NCI-H748 (cell line): ENCODE results near the gene HIVEP1.
"Not testable (repeated sequence)": the region's sequence is repeated elsewhere in the genome, so short reads cannot be mapped to it uniquely, and the experiment has no call there.

ENCODE experiments used
- DNase-seq: peaks from one replicate; lab custom pipeline; 2025; ENCODE audit not compliant: unreplicated experiment; lab: John Stamatoyannopoulos, UW

Gene HIVEP1

DNA sequence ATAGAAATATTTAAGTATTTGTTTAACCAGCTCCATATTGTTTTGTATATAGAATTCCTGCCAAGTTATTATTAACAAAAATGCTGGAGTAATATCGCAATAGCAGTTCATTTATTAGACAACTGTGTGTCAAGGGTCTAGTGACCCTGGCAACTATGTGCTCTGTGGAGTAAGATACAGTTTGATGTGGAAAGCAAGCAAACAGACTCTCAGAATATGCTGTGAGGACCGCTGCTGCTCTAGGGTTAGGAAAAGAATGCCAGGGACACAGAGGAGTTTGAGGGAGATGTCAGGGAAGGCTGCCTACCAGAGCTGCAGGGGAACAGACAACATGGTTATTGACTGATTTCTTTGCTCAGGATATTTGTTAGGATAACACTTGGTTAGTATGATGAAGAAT lies 71.2 kb downstream of the HIVEP1 start:
- no peak for DNase-seq

GRCh38 chr6:12083763-12084162 lies 71.7 kb downstream of the HIVEP1 start:
- DNase-seq, result no peak

DNA sequence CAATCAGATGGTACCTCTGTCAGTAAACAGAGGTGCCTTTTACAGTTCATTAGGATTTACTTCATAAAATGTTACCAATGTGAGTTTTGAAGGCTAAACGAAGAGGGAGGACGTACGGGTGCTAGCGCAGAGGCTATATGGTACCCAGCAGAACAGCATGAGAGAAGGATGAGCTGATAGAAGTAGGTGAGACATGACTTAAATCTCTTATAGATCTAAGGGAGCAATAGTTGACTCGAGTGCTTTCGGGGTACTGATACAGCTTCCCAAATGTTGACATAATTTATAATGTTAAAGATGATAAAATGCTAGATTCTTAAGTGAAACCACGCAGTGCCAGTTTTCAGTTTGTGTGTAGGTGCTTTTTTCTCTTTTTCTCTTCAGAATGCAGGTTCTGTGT lies 72.6 kb downstream of the HIVEP1 start:
- DNase-seq, result no peak

- DNase-seq, result no peak
Measured at GRCh38 chr6:12088531-12088930, 76.4 kb downstream of the HIVEP1 start.

GRCh38 chr6:12090714-12091113 lies 78.6 kb downstream of the HIVEP1 start:
- DNase-seq, result no peak

- DNase-seq, result no peak
Measured at GRCh38 chr6:12092762-12093161, 80.7 kb downstream of the HIVEP1 start.

DNA sequence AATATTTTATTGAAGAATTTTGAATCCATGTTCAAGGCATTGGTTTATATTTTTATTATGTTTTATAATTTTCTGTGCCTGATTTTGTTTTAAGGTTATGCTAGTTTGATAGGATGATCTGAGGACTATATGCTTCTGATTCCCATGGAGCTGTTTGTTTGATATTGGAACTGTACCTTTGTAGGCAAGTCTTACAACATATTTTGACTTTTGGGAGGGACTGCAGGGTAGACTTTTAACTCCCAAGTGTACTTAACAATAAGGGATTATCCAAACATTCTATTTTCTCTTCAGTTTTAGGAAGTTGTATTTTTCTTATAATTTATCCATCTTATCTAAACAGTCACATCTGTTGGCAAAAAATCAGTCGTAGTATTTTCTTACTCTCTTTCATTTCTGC lies 82.6 kb downstream of the HIVEP1 start:
- DNase-seq, result no peak

DNA sequence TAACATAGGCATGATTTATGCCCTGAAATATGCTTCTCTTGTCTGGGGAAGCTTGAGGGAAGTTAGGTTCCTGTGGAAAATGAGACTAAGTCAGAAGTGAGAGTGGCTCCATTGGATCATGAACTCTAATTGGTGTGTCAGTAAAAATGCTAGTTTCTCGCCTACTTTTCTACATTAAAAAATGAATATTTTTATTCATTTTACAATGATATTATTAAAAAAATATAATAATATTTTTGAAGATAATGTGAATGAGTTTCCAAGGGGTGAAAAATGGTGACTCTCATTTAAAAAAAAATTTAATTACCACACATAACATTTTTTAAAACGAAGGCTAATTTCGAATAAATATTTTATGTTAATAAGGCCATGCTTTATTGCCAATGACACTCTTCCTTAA lies 84.2 kb downstream of the HIVEP1 start:
- DNase-seq, result no peak

GRCh38 chr6:12097791-12098190 lies 85.7 kb downstream of the HIVEP1 start:
- no peak for DNase-seq

DNA sequence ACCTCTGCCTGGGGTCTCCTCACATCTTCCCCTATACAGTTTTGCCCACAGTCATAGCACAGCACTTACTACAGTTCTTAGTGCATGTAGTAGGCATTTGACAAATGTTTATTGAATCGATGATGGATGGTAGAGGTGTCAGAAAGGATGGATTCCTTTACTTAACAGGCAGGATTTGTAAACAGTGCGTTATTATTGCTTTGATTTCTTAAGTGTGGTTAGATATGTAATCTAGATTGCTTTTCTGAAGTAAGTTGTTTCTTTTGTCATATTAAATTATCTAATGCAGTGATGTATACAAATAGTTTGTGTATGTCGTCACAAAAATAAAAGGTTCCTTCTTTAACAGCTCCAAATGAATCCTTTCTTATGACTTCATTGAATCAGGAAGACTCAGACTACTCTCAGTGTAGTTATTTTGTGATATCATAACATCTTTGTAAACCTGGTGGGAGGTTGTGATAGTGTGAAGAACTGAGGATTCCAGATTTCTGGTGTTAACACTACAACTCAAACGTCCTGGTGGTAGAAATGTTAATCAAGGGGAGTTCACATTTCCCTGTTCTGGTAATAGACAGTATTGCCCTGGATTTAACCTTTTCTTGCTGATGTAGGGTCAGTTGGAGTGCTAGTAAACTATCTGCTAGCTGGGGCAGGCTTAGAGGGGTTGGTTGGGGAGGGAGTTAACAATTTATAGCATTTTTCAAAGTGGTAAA lies 87.7 kb downstream of the HIVEP1 start:
- no peak for DNase-seq

GRCh38 chr6:12101048-12101447 lies 88.9 kb downstream of the HIVEP1 start:
- peak; percentile 6 for DNase-seq

DNA sequence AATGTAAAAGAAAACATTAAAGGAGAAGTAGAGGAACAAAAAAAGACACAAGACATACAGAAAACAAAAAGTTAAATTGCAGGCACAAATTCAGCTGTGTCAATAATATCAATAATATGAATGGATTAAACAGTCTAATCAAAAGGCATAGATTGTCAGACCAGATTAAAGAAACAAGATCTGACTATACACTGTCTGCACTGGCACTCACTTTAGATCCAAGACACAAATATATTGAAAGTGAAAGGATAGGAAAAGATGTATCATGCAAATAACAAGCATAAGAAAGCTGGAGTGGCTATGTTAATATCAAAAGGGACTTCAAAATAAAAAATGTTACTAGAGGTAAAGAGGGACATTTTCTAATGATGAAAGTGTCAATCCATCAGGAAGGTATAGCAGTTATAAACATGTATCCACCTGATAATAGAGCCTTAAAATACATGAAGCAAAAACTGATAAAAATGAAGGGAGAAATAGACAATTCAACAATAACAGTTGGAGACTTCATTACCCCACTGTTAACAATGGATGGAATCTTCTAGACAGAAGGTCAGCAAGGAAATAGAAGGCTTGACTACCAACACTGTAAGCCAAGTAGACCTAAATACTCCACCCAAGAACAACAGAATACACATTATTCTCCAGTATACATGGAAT lies 89.7 kb downstream of the HIVEP1 start:
- DNase-seq, result no peak

- no peak for DNase-seq
Measured at GRCh38 chr6:12102350-12102749, 90.2 kb downstream of the HIVEP1 start.

- DNase-seq, result peak; percentile 62
Measured at GRCh38 chr6:12103158-12103557, 91.0 kb downstream of the HIVEP1 start.

- DNase-seq, result no peak
Measured at GRCh38 chr6:12105271-12105670, 93.2 kb downstream of the HIVEP1 start.

- not testable (repeated sequence) for DNase-seq
Measured at GRCh38 chr6:12108376-12108775, 96.3 kb downstream of the HIVEP1 start.

DNA sequence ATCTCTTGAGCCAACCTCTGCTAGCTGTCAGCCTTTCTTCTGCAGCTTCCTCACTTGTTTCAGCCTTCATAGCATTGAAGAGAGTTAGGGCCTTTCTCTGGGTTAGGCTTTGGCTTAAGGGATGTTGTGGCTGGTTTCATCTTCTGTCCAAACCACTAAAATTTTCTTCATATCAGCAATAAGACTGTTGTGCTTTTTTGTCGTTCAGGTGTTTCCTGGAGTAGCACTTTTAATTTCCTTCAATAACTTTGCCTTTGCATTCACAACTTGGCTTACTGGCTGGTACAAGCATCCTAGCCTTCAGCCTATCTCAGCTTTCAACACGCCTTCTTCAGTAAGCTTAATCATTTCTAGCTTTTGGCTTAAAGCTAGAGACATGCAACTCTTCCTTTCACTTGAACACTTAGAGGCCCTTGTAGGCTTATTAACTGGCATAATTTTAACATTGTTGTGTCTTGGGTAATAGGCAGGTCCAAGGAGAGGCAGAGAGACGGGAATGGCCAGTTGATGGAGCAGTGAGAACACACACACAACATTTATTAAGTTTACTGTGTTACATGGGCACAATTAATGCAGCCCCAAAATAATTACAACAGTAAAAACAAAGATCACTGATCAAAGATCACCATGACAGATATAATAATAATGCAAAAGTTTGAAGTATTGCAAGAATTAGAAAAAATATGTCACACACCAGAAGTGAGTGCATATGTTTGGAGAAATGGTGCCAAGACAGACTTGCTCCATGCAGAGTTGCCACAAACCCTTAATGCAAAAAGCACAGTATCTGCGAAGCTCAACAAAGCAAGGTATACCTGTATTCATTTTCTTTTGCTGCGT lies 98.6 kb downstream of the HIVEP1 start:
- DNase-seq, result no peak

- no peak for DNase-seq
Measured at GRCh38 chr6:12111363-12111670, 99.2 kb downstream of the HIVEP1 start.

DNA sequence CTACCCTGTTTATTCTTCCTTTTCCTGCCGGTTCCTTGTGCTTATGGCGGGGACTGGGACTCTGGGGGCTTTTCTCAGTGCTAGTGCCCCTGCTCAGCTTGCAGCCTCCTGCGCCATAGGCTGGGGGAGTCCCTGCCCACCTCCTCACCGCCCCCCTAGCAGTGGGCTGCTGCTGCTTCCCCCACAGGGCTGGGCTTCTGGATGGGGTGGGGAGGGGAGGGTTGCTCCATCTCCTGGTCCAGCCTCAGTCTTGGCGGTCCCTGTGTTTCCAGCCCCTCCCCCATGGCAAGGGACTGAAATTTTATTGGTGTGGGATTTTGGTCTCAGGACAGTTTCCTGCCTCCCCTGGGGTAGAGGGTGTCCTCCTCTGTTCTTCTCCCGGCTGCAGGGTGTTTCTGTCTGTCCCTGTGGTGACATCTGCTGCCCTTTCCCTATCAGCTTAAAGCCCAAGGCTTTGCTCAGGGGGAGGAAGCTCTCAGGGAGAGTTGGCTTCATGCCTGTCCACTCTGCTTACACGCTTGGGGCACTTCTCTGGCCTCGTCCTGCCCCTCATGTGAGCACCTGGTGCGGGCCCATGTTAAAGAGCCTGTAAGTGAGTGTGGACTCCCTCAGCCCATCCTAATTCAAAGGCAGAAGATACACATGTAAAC lies 100.6 kb downstream of the HIVEP1 start:
- no peak for DNase-seq

GRCh38 chr6:12113190-12113577 lies 101.1 kb downstream of the HIVEP1 start:
- DNase-seq, result no peak

DNA sequence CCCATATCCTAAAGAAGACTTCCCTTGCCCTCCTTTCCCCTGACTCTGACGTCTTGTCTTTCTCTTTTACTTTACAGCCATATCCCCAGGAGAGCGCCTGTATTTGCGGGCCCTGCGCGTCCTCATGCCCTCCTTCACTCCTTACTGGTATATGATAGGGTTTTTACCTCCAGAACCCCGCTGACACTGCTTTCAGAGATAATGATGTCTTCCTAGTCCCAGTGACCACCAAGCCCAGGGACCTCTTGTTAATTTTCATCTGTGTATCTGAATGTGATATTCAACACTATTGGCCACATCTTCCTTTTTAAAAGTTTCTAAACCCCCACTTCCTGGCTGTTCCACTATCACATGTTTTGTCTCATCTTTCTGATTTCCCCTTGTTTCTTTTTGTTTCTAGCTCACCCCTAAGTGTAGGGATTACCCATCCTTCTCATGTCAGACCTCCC lies 102.0 kb downstream of the HIVEP1 start:
- DNase-seq, result no peak

DNA sequence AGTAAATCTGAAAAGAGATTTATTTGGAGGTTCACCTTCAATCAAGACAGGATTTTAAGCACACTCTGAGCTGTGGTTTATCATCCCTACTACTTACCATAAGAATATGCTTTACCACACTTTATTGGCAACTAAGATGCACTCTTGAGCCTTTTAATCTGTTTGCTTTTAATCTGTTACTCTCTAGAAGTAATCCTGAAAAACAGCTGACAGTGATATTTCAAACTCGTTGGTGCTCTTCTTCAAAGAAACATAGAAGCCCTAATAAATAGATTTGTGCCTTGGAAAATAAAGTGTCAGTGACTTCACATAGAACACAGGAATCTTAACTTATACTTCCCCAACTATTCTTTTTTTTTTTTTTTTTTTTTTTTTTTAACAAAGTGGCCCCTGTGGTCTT lies 102.9 kb downstream of the HIVEP1 start:
- no peak for DNase-seq
